GM21723 (cell line): Measurements from ENCODE around the gene ARV1.
"Not testable (repeated sequence)": the region's sequence is repeated elsewhere in the genome, so short reads cannot be mapped to it uniquely, and the experiment has no call there.

Experiments
- ATAC-seq: cut with Tn5 transposase; IDR thresholded peaks from one replicate; pipeline ENCODE4 v1.9.1; 2021; ENCODE audit warnings: mild to moderate bottlenecking, moderate library complexity; ENCODE audit not compliant: unreplicated experiment

ARV1 gene

DNA sequence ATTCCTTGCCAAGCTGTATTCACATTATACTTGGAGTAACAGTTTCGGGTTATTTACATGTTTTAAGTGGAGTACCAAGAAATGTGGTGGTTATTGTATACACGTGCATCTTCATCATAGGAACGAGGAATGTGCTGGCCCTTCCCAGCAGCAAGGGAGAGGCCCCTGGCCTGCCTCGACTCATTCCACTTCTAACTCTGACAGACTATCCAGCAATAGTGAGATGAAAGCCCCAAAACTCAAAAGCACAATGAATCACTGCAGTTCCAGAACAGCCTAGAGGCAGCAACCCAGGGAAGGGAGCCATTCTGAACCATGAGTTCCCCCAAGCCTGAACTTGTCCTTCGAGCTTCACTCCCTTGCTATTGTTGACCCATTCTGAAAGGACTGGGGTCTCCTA, 38.1 kb downstream of the ARV1 start:
- ATAC-seq: no peak

DNA sequence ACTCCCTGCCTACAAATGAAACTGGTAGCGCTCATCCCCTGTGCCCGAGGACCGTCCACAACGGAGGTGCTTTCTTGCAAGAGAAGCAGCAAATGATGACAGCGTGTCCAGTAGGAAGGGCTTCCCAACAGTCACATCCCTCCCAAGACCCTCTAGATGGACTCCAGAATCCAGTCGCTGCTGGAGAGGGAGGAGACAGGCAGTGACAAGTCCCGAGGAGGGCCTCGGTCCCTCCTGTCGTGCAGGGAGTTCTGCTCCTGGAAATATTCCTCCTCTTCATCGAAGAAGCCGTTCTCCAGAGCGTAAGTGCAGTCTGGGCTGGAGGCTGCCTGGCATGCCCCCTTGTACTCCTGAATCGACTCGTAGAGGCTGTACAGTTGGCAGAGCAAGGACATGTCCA, 40.8 kb downstream of the ARV1 start:
- ATAC-seq: no peak

DNA sequence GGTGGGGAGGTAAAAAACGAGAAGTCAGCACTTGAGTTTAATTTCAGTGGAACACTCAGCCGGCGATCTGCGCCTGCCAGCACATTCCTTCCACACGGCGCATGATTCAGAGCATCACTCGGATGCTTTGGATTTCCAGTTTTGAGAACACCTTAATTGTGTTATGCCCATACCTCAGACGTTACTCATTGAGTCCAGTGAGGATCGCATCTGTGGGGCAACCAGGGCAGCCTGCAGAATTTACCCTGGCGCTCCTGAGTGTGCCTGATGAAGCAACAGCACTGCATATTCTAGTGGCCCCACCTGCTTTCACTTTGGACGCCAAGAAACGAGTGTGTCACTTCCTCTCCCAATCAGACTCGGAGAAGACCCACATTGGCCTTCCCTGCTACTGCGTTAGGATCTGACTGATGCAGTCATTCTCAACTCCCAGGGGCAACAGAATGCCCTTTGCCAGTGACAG, 41.3 kb downstream of the ARV1 start:
- ATAC-seq: no peak

DNA sequence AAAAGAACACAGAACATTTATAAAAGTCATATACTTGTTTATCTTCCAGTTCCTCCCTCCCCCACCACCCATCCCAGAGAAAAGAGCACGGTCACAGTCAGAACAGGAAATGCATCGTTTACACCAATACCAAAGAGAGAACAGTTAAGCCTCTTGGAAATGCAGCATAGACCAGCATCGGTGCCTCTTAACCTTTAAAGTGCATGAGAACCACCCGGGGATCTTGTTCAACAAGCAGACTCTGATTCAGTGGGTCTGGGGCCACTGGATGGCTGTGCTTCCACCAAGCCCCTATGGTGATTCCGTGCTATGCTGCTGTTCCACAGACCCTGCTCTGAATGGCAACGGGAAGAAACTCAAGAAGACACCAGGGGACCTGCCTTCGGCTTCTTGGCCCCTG, 41.9 kb downstream of the ARV1 start:
- ATAC-seq: no peak

DNA sequence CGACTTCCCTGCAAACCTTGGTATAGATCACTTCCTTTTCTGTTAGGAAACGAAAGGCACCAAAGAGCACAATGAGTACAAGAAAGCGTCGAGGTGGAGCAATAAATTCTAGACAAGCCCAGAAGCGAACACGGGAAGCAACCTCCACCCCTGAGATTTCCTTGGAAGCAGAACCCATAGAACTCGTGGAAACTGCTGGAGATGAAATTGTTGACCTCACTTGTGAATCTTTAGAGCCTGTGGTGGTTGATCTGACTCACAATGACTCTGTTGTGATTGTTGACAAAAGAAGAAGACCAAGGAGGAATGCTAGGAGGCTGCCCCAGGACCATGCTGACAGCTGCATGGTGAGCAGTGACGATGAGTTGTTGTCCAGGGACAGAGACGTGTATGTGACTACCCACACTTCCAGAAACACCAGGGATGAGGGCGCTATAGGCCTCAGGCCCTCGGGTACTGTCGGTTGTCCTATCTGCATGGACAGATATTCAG, 42.7 kb downstream of the ARV1 start:
- ATAC-seq: no peak

DNA sequence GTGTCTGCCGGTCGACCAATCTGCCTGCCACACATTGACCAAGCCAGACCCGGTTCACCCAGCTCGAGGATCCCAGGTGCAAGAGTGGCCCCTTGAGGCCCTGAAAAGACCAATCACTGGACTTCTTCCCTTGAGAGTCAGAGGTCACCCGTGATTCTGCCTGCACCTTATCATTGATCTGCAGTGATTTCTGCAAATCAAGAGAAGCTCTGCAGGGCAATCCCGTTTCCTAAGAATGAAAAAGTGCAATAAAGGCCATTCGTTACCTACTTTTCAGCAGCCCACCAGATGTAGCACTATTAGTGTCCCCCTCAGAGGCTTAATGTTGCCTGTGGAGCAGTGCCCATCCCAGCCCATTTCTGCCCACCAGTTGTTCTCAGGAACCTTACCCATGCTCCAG, 43.6 kb downstream of the ARV1 start:
- ATAC-seq: not testable (repeated sequence)

DNA sequence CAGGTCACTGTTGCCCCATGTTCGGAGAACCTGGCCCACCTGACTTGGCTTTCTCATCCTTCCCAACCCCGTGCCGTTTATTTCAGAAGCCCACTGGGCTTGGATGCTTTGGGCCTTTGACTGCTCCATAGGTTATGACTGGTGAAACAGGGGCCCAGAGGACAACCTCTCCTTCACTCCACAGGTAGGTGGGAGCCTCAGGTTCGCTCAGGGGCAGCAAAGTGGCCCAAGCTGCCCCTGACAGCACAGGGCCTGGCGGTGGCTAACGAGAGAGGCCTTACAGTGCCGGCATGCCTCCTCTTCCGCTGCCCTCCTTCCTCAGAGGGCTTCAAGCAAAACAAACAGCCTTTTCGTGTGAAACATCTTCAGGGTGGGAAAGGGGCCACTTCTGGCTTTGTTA, 44.3 kb downstream of the ARV1 start:
- no peak for ATAC-seq

DNA sequence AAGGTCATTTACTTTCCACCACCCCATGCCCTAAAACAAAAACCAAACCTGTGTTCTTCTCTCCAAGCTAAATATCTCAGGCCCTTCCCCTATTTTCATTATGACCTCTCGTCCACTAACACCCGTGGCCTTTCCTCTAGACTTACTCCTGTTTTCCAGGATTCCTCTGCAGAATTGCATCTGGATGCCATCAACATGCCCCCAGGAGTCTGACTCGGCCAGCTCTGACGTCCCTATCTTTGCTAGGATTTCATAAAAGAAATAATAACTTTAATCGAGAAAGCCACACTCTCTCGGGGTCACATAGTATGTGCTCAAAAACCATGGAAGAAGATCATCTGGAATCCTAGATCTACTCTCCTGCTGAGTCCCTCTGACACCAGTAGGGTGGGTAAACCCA, 47.7 kb downstream of the ARV1 start:
- no peak for ATAC-seq

DNA sequence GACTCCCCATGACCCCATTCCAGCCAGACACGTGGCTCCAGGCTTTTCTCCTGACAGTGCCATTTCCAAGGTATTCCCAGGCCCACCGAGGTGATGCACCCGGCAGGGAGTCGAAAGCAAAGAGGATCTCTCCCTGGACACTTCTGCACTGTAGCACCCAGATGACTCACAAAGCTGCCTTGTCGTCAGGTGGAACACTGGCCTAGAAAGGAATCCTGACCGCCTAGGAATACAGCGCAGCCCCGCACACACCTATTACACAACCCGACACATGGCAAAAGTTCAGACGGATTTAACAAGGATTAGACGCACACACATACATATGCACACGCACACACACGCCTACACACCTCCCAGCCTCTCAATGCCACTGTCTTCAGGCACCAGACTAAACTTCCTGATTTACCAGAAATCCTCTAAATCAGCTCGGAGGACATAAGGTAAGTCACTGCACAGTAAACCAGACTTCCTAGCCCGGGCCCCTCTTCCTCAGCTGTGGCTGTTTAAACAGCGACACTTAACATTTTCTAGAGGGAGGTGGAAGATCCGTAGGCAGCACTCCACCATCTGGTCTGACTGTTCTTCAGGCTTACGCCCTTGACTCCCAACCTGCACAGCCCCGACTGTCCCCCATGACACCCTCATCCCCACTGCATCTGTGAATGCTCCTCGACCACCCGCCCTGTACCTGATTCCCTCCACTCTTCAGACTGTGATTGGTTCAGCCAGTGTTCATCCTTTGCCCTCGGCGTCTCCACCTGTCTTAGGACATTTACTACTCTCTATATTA, 48.4 kb downstream of the ARV1 start:
- no peak for ATAC-seq

DNA sequence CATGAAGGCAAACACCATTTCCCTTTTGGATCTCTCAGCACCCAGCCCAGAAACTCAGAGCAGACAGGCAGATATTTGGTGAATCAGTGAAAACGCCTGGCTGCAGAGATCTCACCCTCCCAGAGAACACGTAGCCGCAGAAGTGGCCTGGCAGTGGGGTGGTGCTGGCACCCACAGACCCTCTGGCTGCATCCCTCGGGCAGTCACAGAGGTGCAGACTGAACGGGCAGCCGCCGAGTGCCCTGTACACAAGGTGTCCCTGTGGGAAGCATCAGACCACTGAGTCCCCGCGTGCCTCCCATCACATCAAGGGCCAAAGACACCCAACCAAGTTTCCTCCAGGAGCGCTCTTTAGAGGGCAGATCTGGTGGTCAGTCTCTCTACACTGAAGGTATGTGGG, 49.1 kb downstream of the ARV1 start:
- no peak for ATAC-seq

DNA sequence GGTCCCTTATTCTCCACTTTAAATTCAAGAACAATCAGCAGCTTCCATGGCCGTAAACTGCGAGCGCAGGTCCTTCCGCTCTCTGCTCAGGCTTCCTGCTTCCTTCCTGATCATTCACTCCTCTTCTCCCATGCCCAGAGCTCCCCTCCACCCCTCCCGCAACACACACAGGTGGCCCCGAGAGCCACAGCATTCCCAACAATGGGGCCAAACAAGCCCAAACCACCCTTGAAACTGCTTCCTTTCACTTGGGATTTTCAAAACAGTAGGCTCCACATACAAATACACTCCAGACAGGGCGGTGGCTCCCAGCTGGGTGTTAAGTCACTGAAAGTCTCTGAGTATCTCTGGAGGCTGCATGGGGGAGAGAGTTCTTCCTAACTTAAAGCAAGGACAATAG, 49.8 kb downstream of the ARV1 start:
- ATAC-seq: no peak

DNA sequence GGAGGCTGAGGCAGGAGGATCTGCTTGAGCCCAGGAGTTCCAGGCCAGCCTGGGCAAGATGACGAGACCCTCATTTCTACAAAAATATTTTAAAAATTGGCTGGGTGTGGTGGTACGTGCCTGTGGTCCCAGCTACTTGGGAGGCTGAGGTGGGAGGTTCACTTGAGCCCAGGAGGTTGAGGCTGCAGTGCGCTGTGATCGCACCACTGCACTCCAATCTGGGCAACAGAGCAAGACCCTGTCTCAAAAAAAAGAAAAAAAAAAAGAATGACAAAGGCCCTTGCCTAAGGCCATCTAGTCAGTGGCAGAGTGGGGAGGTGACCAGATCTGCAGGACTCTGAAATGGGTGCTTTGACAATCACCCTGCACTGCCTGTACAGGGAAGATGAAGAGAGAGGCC, 50.4 kb downstream of the ARV1 start:
- not testable (repeated sequence) for ATAC-seq

DNA sequence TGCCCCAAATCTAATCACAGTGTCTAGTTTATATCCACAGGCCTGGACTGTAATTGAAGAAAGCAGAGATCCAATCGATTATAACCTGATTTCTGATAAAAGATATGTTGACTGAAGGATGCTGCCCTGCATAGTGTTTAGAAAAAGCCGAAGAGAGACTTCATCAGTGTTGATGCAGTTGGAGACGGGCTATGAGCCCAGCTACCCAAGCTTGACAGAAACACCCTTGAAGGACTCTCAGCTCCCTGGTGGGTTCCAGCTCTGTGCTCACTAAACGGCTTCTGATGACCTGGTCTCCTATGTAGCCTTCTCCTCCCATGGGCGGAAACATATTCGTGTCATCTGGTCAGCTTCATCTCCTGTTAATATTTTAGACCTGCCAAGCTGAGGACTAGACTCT, 50.9 kb downstream of the ARV1 start:
- ATAC-seq: no peak

DNA sequence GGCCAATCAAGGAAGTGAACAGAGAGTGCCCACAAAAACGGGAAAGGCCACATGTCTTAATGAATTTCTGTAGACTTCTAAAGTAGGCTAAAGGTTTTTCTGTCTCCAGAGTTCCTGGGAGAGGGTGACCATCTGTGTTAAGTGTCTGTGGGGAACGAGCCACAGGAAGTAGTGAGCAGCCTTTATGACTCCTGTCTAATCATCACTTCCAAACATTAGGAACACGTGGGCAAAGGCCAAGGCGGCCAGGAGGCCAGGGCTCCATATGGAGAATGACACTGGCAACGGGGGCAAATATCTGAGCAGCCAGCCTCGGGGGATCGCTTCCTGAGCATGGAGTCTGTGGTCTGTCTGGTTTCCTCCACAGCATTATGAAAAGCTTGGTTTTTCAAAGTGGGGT, 54.1 kb downstream of the ARV1 start:
- no peak for ATAC-seq

DNA sequence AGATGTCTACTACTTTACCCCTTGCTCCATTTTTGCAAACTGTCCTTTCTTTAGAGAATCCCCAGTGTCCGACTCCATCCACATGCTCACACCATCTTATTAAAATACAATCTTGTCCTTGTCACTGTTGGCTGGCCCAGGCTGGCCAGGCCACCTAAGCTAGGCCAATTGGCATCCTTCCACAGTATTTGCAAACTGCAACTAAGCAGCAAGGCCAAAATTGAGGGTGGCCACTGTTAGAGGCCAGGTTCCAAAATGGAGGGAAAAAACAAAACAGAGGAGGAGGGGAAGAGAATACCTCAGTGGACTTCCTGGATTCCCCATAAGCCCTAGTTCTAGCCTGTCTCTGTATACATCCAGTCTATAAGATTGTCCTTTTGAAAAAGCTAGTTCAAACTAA, 56.9 kb downstream of the ARV1 start:
- no peak for ATAC-seq

DNA sequence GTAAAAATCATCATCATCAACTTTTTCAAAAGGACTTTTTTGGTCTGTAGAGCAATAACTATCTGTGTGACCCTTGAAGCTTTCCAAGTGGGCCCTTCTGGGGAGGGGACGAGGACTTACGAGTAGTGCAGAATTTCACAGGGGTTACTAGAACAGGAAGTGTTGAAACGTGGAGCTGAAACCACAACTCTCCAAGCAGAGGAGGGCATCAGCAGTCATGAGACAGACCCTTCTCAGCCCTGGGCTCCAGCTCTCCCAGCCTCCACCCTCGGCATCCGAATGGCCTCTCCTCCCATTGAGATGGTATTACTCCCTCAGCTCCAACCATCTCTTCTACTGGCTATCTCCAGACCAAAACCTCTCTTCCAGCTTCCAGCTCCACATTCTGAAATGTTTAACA, 57.5 kb downstream of the ARV1 start:
- ATAC-seq: no peak

DNA sequence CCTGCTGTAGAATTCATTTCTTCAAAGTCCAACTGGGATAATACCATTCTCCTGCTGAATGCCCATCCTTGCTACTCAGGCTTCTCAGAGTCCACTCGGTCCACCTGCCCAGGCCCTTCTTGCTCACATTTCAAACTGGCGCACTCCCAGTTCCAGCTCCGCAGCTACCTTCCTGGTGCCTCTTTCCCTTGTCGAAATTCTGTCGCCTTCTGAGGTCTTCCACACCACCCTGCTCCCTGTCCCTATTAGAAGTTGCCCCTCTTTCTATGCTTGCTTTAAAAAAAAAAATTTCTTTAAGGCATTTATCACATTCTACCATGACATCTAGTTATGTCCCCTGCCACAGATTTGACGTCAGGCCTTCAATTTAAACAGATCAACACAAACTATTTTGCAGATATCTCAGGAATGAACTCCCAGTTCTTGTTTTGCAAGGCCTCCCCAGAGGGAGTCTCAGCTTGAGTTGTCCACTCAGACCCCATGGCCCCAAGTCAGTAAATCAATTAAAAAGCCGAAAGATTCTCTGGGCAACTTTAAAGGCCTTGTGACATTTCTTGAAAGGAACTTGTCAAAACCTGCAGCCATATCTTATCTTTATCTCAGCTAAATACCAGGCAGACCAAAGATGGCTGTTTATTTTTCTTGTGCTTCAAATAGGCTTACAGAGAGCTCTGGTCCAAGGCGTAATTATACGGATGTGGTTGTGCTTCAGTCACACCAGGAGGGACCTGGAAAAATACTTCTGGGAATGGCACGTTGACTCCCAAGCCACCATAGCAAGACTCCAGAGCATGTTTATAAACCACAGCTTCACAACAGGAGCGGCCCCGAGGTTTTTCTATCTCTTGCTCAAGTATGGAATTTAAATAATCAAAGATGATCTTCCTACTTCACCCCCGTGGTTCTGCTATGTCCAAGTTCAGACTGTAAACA, 59.0 kb downstream of the ARV1 start:
- ATAC-seq: no peak

DNA sequence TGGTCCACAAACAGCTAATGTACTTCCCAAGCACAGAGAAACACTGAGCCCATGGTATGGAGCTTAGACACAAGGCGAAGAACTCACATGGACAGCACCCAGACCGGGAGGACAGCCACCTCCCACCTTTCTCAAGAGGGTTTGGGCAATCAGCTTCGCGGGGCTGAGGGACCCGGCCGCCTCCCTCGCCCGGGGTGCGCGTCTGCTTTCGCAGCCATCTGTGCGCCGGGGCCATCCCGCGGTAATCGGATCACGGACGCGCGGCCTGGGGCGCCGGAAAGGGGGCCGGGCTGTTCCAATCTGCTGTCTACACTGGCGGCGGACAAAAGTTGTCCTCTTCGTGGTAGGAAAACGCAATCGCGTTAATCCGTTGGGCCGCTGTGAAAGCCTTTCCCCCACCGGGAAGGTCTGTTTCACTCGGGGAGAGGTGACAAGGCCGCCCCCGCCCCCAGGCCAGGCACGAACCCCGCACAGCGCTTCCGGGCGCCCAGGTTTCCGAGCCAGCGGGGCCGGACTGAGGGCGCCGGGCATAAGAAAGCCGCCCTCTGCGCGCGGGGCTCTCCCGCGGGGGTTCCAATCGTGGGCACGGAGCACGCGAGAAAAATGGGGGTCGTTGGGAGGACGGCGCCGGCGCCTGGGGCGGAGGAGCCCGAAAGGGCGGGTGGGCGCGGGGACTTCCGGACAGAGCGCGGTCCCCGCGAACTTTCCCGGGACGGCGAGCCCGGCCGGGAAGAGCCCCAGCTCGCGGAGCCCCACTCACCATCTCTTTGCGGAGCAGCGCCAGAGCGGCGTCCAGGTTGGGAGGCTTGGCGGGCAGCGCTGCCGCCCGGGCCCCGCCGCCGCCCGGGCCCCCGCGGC, 60.5 kb downstream of the ARV1 start:
- ATAC-seq: peak; percentile 49

DNA sequence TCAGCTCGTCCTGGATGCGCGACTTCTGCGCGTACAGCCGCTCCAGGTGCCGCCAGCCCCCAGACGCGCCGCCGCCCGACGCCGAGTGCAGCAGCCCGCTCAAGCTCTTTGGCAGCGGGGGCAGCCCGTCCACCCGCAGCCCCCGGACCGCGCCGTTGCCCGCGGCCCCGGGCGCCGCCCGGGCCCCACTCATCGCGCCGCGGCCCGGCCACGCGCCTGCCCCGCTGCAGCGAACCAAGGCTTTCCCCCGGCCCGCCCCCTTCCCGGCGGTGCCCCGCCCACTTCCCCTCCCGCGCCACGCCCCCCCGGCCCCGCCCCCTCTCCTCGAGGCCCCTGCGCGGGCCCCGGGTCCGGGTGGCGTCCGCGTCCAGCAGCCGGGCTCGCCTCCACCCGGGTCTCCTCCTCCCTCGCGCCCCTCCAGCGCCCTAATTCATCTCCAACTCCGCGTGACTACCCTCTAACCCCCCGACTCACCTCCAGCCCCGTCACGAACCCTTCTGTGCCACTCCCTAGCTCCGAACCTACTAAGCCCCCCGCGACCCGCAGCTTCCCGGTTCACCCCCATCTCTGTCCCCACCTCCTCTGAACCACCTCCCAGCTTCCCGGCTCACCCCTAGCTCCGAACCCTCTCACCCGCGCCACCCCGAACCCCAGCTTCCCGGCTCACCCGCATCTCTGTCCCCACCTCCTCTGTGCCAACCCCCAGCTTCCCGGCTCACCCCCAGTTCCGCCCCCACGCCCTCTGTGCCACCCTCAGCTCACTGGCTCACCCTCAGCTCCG, 61.3 kb downstream of the ARV1 start, which contains the start of gene FAM89A:
FAM89A (minus strand) TSS at position 236 of the 781 bp plus-strand sequence; CDS start at position 193, 43 bp downstream.
- peak; percentile 86 for ATAC-seq
